GM12872 (cell line): Measurements from ENCODE around the gene BTN3A1.
A peak's percentile ranks its signal among the peaks of the same experiment; 100 is the strongest.

Source experiments
- TF ChIP-seq, protein P1 (sequence below): IDR thresholded peaks from 3 replicates; pipeline ENCODE4 v1.5.1; 2011; ENCODE audit warnings: low read depth, mild to moderate bottlenecking, low read length, moderate library complexity; ENCODE audit not compliant: insufficient read depth

Gene BTN3A1

DNA sequence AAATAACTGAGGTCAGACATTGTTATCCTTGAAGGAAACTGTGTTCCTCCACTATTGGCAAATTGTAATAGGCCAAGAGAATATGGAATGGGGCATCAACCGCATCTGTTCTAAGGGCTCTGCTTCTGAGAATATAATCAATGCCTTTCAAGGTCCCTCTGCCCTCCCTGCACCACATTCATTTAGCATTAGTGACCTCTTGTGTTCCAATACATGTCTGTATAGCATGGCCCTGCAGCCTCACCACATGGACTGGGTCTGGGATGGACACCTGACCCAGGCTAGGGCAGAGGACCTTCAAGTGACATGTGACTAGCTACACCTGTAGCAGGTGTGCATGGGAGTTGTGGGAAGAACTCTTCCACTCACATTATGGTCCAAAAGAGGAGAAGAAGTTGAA lies 14.2 kb downstream of the BTN3A1 start:
- TF ChIP-seq, protein P1, sequence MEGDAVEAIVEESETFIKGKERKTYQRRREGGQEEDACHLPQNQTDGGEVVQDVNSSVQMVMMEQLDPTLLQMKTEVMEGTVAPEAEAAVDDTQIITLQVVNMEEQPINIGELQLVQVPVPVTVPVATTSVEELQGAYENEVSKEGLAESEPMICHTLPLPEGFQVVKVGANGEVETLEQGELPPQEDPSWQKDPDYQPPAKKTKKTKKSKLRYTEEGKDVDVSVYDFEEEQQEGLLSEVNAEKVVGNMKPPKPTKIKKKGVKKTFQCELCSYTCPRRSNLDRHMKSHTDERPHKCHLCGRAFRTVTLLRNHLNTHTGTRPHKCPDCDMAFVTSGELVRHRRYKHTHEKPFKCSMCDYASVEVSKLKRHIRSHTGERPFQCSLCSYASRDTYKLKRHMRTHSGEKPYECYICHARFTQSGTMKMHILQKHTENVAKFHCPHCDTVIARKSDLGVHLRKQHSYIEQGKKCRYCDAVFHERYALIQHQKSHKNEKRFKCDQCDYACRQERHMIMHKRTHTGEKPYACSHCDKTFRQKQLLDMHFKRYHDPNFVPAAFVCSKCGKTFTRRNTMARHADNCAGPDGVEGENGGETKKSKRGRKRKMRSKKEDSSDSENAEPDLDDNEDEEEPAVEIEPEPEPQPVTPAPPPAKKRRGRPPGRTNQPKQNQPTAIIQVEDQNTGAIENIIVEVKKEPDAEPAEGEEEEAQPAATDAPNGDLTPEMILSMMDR, result no peak

DNA sequence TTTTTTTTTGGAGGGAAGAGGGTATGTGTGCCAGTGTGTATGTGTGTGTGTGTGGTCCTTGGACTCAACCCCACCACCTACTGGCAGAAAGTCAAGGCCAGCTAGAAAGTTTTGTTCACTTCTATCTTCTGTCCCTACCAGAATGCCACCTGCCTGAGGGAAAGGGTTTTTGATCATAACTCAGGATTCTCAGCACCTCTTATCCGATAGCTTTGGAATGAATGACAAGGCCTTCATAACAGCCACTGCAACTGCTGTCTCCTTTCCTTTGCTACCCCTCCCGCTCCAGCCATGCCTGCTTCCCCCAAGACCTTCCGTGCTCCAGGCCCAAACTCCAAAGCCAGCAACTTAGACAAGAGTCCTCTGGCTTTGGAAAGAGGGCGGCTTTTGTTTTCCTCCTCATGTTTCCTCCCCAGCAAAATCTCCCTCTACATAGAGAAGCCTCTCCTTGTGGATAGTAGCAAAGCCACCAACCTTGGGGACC lies 18.7 kb downstream of the BTN3A1 start:
- TF ChIP-seq, protein P1, result peak; percentile 73

DNA sequence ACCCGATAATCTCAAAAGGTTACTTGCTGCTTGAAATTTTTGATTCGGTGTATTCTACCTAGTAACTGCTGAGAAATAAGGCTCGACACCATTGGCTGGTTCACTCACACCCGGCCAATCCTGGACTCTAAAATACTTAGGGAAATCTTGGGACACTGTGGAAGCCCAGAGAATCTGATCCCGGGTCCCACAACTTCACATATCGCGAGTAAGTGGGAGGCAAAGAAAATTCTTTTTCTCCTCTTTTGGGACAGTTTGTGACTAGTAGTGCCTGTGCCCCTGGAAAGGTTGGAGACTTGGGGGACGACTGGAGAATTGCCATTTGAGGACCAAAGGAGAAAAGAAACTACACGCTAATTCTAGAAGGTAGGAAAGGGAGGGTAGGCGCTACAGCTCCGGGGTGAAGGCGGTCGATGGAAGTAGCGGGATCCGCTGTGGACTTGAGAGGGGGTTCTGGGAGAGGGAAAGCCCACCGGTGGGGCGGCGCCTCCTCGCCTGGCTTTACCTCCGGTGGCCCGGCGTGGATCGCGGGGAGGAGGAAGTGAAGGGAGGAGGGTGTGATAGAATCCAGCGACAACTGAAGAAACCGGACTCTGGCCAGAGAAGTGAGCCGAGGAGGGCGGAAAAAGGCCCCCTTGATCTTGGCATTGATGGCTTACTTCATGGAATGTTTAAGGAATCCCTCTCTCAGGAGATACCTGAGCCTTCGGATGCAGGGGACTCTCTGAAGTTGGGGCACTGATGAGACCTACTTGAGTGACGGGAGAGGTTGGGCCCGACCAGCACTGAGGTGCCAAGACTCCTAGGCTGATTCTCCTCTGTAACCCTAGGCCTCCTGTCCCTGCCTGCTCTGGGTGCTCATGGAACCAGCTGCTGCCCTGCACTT lies 19.4 kb downstream of the BTN3A1 start:
- TF ChIP-seq, protein P1, result no peak

DNA sequence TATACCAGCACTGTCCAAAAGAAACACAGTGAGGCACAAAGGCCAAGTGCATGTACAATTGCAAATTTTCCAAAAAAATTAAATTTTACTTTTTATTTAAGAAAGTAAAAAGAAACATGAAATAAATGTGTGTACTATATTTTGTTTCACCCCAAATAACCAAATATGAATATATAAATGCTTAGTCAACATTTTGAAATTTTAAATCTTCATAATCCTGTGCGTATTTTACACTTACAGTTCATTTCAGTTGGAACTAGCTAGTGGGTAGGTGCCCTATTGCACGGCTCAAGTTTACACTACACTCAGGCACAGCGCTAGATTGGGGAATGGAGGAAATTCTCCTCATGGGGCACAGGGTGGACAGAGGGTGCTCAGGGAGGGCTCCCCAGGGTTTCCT lies 20.3 kb downstream of the BTN3A1 start:
- TF ChIP-seq, protein P1, result no peak

DNA sequence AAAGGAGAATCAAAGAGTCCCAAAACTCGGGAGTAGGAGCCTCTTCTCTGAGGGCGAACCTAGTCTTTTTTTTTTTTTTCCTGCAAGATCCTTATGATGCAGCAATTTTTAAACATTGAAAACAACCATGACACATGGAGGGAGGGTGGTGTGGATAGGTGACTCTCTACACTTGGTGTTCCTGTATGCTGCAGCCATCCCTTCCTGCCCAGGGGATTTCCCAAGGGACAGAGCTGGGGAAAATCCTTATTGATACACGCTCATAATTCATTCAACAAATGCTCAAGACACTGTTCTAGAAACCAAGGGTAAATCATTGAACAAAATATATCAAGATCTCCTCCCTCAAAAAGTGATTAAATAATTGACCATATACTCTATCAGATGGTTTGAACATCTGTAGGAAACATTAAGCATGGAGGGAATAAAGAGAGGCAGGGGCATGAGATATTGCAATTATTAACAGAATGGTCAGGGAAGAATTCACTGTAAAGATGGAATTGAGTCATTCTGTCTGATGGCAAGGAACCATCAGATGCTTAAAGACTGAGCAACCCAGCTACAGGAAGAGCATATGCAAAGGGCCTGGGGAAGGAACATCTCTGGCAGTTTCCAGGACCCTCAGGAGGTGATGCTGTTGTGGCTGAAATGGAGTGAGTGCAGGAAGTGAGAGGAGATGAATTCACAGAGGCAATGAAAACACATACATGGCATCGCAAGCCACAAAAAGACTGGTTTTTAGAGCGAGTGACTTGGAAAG lies 24.8 kb downstream of the BTN3A1 start:
- TF ChIP-seq, protein P1, result no peak

DNA sequence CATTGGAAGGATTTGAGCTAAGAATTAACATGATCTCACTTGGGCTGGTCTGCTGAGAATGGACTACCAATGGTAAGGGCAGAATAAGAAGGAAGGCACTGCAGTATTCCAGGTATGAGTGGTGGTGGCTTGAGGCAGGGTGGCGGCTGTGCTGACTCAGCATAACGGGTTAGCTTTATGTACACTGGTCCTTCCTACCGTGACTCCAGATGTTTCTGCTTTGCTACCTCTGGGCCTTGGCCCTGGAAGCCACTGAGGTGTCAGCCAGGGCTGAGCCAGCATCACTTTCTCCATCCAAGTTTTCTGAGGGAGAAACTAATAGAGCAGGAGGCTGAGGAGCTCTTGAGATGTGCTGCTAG lies 25.4 kb downstream of the BTN3A1 start:
- TF ChIP-seq, protein P1, result no peak

DNA sequence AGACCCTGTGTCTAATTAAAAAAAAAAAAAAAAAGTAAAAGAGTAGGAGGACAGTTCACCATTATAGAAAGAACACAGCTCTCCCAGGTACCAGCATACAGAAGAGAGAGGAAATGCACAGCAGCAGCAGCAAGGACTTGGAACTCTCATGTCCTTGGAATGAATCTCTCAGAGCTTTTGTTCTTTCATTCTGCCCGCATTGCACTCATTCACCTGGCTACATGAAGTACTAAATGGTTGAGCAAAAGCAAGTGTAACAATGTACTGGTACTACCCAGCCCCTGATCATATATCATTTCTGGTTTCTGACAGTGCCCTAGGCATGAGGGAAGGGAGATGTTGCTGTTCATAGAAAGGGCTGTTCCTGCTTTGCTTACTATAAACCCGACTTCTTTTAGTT lies 26.1 kb downstream of the BTN3A1 start:
- TF ChIP-seq, protein P1, result no peak
